Endothelial cell of umbilical vein (primary cell): ENCODE data around the gene HAPLN1. TPM values are rescaled to one million over a fixed set of nuclear protein-coding genes. Genes with fewer than 3 reads are reported as not detected.

Source experiments
- BruUV-seq: library from RNA; stranded (reverse); fragments of 400-500 nt; replicated peaks from 2 replicates; lab custom pipeline; 2021; lab: Mats Ljungman, UMichigan
- CTCF ChIA-PET: fragments of 300-600, 350-600 bp; sonication (Branson Sonifier 250); formaldehyde crosslinking; loops from one replicate; lab custom pipeline; 2021; ENCODE audit warnings: antibody characterized with exemption, inconsistent platforms; lab: Charles Lee
- POLR2A ChIA-PET: fragments of 300-600, 350-600 bp; sonication (Branson Sonifier 250); formaldehyde crosslinking; loops from one replicate; lab custom pipeline; 2021; ENCODE audit warnings: antibody characterized with exemption, inconsistent platforms; lab: Charles Lee
- DNase-seq: peaks from one replicate; pipeline ENCODE4 v3.0.0-alpha.2; 2011; ENCODE audit warnings: low read depth, low spot score
- FAIRE-seq: peaks from 2 replicates; lab custom pipeline; 2011; peaks lifted over from hg19 to GRCh38; lab: Jason Lieb, UNC
- H2AFZ ChIP-seq: 2 replicates; pipeline ENCODE4 v1.6.0; 2012; ENCODE audit warnings: low read depth, low read length, control low read depth, inconsistent platforms
- H3K27ac ChIP-seq: 2 replicates; pipeline ENCODE4 v1.5.1; 2011; ENCODE audit warnings: low read depth, mild to moderate bottlenecking, control low read depth, low read length, moderate library complexity; ENCODE audit not compliant: insufficient read depth
- H3K27me3 ChIP-seq, 2 experiments: 2 replicates each; pipeline versions ENCODE4 v1.6.0 to v1.6.1; 2011; ENCODE audit warnings: low read length in 2 of 2, mixed read lengths in 1 of 2; ENCODE audit not compliant: control insufficient read depth in 2 of 2, insufficient read depth in 2 of 2
- H3K36me3 ChIP-seq, 2 experiments: 2 replicates in 1 of 2; 3 replicates in 1 of 2; pipeline ENCODE4 v1.5.1; 2011; ENCODE audit warnings: low read length in 2 of 2, mild to moderate bottlenecking in 1 of 2, moderate library complexity in 1 of 2; ENCODE audit not compliant: control insufficient read depth in 2 of 2, insufficient read depth in 2 of 2; ENCODE audit errors: extremely low read depth in 1 of 2
- H3K4me1 ChIP-seq: 3 replicates; pipeline ENCODE4 v1.5.1; 2011; ENCODE audit warnings: mild to moderate bottlenecking, low read length; ENCODE audit not compliant: control insufficient read depth, insufficient read depth; ENCODE audit errors: extremely low read depth
- H3K4me2 ChIP-seq: 2 replicates; pipeline ENCODE4 v1.6.1; 2011; ENCODE audit warnings: low read length, control low read depth, mixed read lengths; ENCODE audit not compliant: insufficient read depth
- H3K4me3 ChIP-seq, 3 experiments: fragments of 200-600 bp in 1 of 3; sonication (generic), shearing (Covaris generic) in 1 of 3; replicated peaks in 1 of 3; 2 replicates each; pipeline ENCODE4 v1.5.1; 2011 to 2016; ENCODE audit warnings: control low read depth in 3 of 3, low read length in 3 of 3, mild to moderate bottlenecking in 2 of 3, inconsistent platforms in 1 of 3, low read depth in 1 of 3, moderate library complexity in 1 of 3; ENCODE audit not compliant: insufficient read depth in 1 of 3
- H3K79me2 ChIP-seq: 2 replicates; pipeline ENCODE4 v1.6.0; 2012; ENCODE audit warnings: low read length, inconsistent platforms; ENCODE audit not compliant: control insufficient read depth, insufficient read depth
- H3K9ac ChIP-seq: replicated peaks from 2 replicates; pipeline ENCODE3; 2011; ENCODE audit warnings: low read length, control low read depth; ENCODE audit not compliant: insufficient read depth; ENCODE audit errors: extremely low read depth
- H3K9me1 ChIP-seq: replicated peaks from 3 replicates; pipeline ENCODE4 v1.6.0; 2011; ENCODE audit warnings: mild to moderate bottlenecking, low read length; ENCODE audit not compliant: control insufficient read depth, insufficient read depth; ENCODE audit errors: extremely low read depth
- H3K9me3 ChIP-seq: replicated peaks from 2 replicates; pipeline ENCODE4 v1.5.1; 2012; ENCODE audit warnings: low read length, inconsistent platforms; ENCODE audit not compliant: control insufficient read depth, insufficient read depth
- H4K20me1 ChIP-seq: replicated peaks from 2 replicates; pipeline ENCODE3; 2011; ENCODE audit warnings: mild to moderate bottlenecking, low read length; ENCODE audit not compliant: control insufficient read depth, insufficient read depth; ENCODE audit errors: extremely low read depth
- EZH2 ChIP-seq: IDR thresholded peaks from 2 replicates; pipeline ENCODE4 v1.6.1; 2012; ENCODE audit warnings: borderline replicate concordance, low read depth, mild to moderate bottlenecking, moderate library complexity, low read length, inconsistent platforms; ENCODE audit not compliant: severe bottlenecking
- FOS ChIP-seq: IDR thresholded peaks from 2 replicates; pipeline ENCODE4 v1.6.1; 2011; ENCODE audit warnings: mild to moderate bottlenecking, low read length, moderate library complexity, borderline replicate concordance; ENCODE audit not compliant: insufficient read depth
- GATA2 ChIP-seq: IDR thresholded peaks from 2 replicates; pipeline ENCODE4 v1.7.0; 2011; ENCODE audit warnings: low read depth, mild to moderate bottlenecking, moderate library complexity, mixed read lengths, low read length; ENCODE audit not compliant: insufficient read length, insufficient read depth
- JUN ChIP-seq: IDR thresholded peaks from 2 replicates; pipeline ENCODE4 v1.6.1; 2011; ENCODE audit warnings: borderline replicate concordance, low read depth; ENCODE audit not compliant: insufficient read length, insufficient read depth
- MAX ChIP-seq: IDR thresholded peaks from 2 replicates; pipeline ENCODE4 v1.6.1; 2011; ENCODE audit not compliant: insufficient read depth, insufficient read length
- MYC ChIP-seq: IDR thresholded peaks from one replicate; pipeline ENCODE4 v1.6.1; 2011; ENCODE audit warnings: mild to moderate bottlenecking, low read depth, low read length
- POLR2A ChIP-seq: IDR thresholded peaks from 2 replicates; pipeline ENCODE4 v1.6.1; 2012; ENCODE audit warnings: low read depth, mild to moderate bottlenecking, control low read depth, low read length
- POLR2AphosphoS5 ChIP-seq: IDR thresholded peaks from 2 replicates; pipeline ENCODE4 v1.6.1; 2012; ENCODE audit warnings: low read depth, mild to moderate bottlenecking, control low read depth, low read length, moderate library complexity; ENCODE audit not compliant: insufficient read depth
- dilution Hi-C: fragments of 300-500 bp; cut with MboI; formaldehyde crosslinking; loops from one replicate; pipeline ENCODE4 v1.15.0; 2019; ENCODE audit warnings: low sequenced_read_pairs; ENCODE audit not compliant: extremely low pct_ligation_motif_present
- intact Hi-C: fragments of 100-400 bp; cut with micrococcal nuclease; formaldehyde crosslinking; loops from one replicate; pipeline ENCODE4 v1.10.0; 2022
- polyA plus RNA-seq, 4 experiments: library from polyadenylated mRNA; depleted of rRNA in 3 of 4; stranded (reverse) in 3 of 4; unstranded in 1 of 4; fragments of >200 nt; gene quantifications; 2 replicates each; pipeline versions ENCODE4 v1.2.1 to v1.2.3, GENCODE V29; 2011 to 2012; ENCODE audit warnings: missing spikeins in 1 of 4
- total RNA-seq: library from RNA; stranded (reverse); gene quantifications from 2 replicates; pipeline ENCODE4 v1.2.3, GENCODE V29; 2021
- TF ChIP-seq, protein P1 (sequence below), 2 donors: IDR thresholded peaks; 1 replicate in 1 of 2; 2 replicates in 1 of 2; pipeline ENCODE4 v1.5.1; 2011; ENCODE audit warnings: low read length in 2 of 2, mild to moderate bottlenecking in 2 of 2, moderate library complexity in 2 of 2, control low read depth in 1 of 2, inconsistent platforms in 1 of 2, low read depth in 1 of 2; ENCODE audit not compliant: insufficient read depth in 1 of 2; ENCODE audit errors: extremely low read depth in 1 of 2

HAPLN1 gene
- total and polyA plus RNA-seq, 2 donors (not counting 3 experiments of a cell fraction or from before 2014, with no cell fraction given) = 0.04 TPM; not detected in 1

DNA sequence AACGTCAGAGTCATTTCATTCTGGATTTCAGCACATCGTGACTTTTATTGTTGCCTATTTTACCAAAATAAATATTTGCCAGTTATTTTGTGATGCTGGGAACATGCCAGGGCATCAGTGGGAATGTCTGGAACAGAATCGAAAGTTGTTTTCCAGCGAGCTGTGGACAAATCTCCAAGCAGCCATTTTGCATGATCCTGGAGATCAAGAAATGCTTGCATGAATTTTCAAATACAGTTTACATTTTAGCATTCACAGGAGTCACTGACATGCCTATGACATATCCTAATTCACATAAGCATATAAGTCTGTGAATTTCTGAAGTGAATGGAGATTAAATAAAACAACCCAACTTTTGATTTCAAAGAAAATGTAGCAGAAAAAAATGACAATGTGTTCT, 129.7 kb downstream of the HAPLN1 start:
- H3K79me2 ChIP-seq = no peaks in the 10 kb centered on the region
- H3K4me3 ChIP-seq = no peak overlapping the region
- no peak overlapping the region for H3K9ac ChIP-seq
- H3K4me1 ChIP-seq = peaks cover 10% of the 10 kb centered on the region
- CTCF ChIA-PET = interaction anchor here (1.3 kb wide), 1 partner anchor 17 kb away, joined by 5 read pairs; no protein-coding TSS in a partner anchor
- TF ChIP-seq GATA2 (no peak), POLR2A (no peak), POLR2AphosphoS5 (no peak), MYC (no peak), MAX (no peak), EZH2 (no peak), JUN (no peak), FOS (no peak)
- TF ChIP-seq, protein P1, sequence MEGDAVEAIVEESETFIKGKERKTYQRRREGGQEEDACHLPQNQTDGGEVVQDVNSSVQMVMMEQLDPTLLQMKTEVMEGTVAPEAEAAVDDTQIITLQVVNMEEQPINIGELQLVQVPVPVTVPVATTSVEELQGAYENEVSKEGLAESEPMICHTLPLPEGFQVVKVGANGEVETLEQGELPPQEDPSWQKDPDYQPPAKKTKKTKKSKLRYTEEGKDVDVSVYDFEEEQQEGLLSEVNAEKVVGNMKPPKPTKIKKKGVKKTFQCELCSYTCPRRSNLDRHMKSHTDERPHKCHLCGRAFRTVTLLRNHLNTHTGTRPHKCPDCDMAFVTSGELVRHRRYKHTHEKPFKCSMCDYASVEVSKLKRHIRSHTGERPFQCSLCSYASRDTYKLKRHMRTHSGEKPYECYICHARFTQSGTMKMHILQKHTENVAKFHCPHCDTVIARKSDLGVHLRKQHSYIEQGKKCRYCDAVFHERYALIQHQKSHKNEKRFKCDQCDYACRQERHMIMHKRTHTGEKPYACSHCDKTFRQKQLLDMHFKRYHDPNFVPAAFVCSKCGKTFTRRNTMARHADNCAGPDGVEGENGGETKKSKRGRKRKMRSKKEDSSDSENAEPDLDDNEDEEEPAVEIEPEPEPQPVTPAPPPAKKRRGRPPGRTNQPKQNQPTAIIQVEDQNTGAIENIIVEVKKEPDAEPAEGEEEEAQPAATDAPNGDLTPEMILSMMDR (IDR thresholded peaks at IDR 0.05; ENCODE audit: extremely low read depth in 1 of 2, insufficient read depth in 1 of 2, low read depth in 1 of 2, low read length in 2 of 2) = no peak
- no peaks in the 10 kb centered on the region for H3K36me3 ChIP-seq
- no peak overlapping the region for H3K27ac ChIP-seq
- H2AFZ ChIP-seq = no peak overlapping the region
- H3K9me1 ChIP-seq = no peaks in the 10 kb centered on the region
- intact Hi-C loops (no loop called here), dilution Hi-C loops (no loop called here)
- DNase-seq (no peak), FAIRE-seq (no peak)
- no TSS peak for BruUV-seq
- H3K27me3 ChIP-seq = no peaks in the 10 kb centered on the region
- no peaks in the 10 kb centered on the region for H4K20me1 ChIP-seq
- H3K9me3 ChIP-seq = no peaks in the 10 kb centered on the region
- H3K4me2 ChIP-seq = no peak overlapping the region
- POLR2A ChIA-PET = no interaction called here
